Aorta (tissue), 5 donors: ENCODE results near the gene SNTB2. TPM values are rescaled to one million over a fixed set of nuclear protein-coding genes. Genes with fewer than 3 reads are reported as not detected.

Experiments used
- ATAC-seq: fragments of 200-7000 bp; cut with Tn5 transposase; one replicate; pipeline ENCODE4 v1.9.1; 2022; ENCODE audit warnings: moderate library complexity; ENCODE audit not compliant: low FRiP score
- DNase-seq, 2 donors: peaks; one replicate each; pipeline ENCODE4 v3.0.0-alpha.2; 2020
- H3K27ac ChIP-seq, 2 donors: one replicate each; pipeline ENCODE4 v1.5.1; 2013; ENCODE audit warnings: low read length in 2 of 2, mild to moderate bottlenecking in 2 of 2, moderate library complexity in 2 of 2, control low read depth in 1 of 2, inconsistent platforms in 1 of 2, low read depth in 1 of 2
- H3K27me3 ChIP-seq, 2 donors: one replicate each; pipeline ENCODE4 v1.6.1; 2013; ENCODE audit warnings: control low read depth in 1 of 2, low read length in 1 of 2, mild to moderate bottlenecking in 1 of 2, moderate library complexity in 1 of 2; ENCODE audit not compliant: insufficient read depth in 2 of 2, control insufficient read depth in 1 of 2
- H3K36me3 ChIP-seq, 2 donors: one replicate each; pipeline ENCODE4 v1.6.1; 2013; ENCODE audit warnings: control low read depth in 1 of 2, low read length in 1 of 2, mild to moderate bottlenecking in 1 of 2; ENCODE audit not compliant: insufficient read depth in 2 of 2, control insufficient read depth in 1 of 2
- H3K4me1 ChIP-seq, 2 donors: one replicate each; pipeline ENCODE4 v1.6.1; 2013; ENCODE audit warnings: low read length in 2 of 2, control low read depth in 1 of 2, mild to moderate bottlenecking in 1 of 2, moderate library complexity in 1 of 2; ENCODE audit not compliant: insufficient read depth in 2 of 2, control insufficient read depth in 1 of 2
- H3K4me3 ChIP-seq, 2 donors: one replicate each; pipeline ENCODE4 v1.5.1; 2013; ENCODE audit warnings: low read length in 2 of 2, control low read depth in 1 of 2, mild to moderate bottlenecking in 1 of 2
- H3K9me3 ChIP-seq: one replicate; pipeline ENCODE4 v1.6.1; 2013; ENCODE audit warnings: mild to moderate bottlenecking, low read length; ENCODE audit not compliant: control insufficient read depth
- WGBS, 2 donors: extraction: QIAGEN DNeasy Blood & Tissue Kit; methylation state at CpG; one replicate each; pipeline ENCODE4 v1.1.7; 2013; 5-methylcytosine and 5-hydroxymethylcytosine counted together
- intact Hi-C, 2 donors: fragments of 100-400 bp; cut with DNase I; formaldehyde crosslinking; loops; one replicate each; pipeline versions ENCODE4 v1.14.2 to v1.15.0; 2022
- polyA plus RNA-seq, 2 donors: library from polyadenylated mRNA; stranded (reverse); fragments of 200-250 nt; gene quantifications; one replicate each; pipeline ENCODE4 v1.2.3, GENCODE V29; 2013
- total RNA-seq, 2 donors: library from RNA; stranded (reverse); fragmentation: NEBNext Ultra II Directional; extraction: Animal tissue kit (Norgen Biotek cat#: 25700); gene quantifications; one replicate each; pipeline ENCODE4 v1.2.1, GENCODE V29; 2021
- donor health status: healthy with polysubstance abuse.
- donor health status: Bipolar disorder and iron deficiency.
- donor health status: DM: no; HTN: no; CAD: no.
- donor health status: DM: no; HTN: no; CAD: no.
- donor health status: DM: yes; HTN: yes; CAD: no.

The SNTB2 gene
- total and polyA plus RNA-seq, 4 donors = 6.1 to 67.1 (median 28.8) TPM

GRCh38 chr16:69330286-69331109 is 143.5 kb downstream of the SNTB2 start, which contains the start of gene PDF:
TSS of gene PDF (minus strand) at chr16:69330588. CDS start at chr16:69330570, 18 bp downstream.
- H3K4me1 ChIP-seq = no peaks in the 10 kb centered on the region
- WGBS, 2 donors = 0 to 1% methylated on average over 83 to 93 of the region's 93 CpGs
- peaks cover 2 to 11% of the 10 kb centered on the region in 2 donors for H3K36me3 ChIP-seq
- no peaks in the 10 kb centered on the region for H3K27me3 ChIP-seq
- H3K4me3 ChIP-seq = peak within 1 kb of the TSS; percentile 65 to 67
- peak within 1 kb of the TSS; percentile 83 to 93 for H3K27ac ChIP-seq
- peak; percentile 96 to 98 for DNase-seq
- peak; percentile 97 for ATAC-seq
- no peaks in the 10 kb centered on the region for H3K9me3 ChIP-seq
- intact Hi-C loops = no loop called here

- WGBS, 2 donors = 91 to 92% methylated on average over 9 of the region's 9 CpGs
- H3K36me3 ChIP-seq = peaks cover 2 to 11% of the 10 kb centered on the region in 2 donors
Observed at GRCh38 chr16:69334696-69335095, 147.7 kb downstream of the SNTB2 start.

GRCh38 chr16:69338557-69339288 is 151.8 kb downstream of the SNTB2 start:
- no peaks in the 10 kb centered on the region for H3K4me1 ChIP-seq
- no peaks in the 10 kb centered on the region for H3K27me3 ChIP-seq
- H3K27ac ChIP-seq = peak overlapping the region; percentile 20 to 30
- DNase-seq (peak; percentile 40 to 60), ATAC-seq (no peak)
- 20% methylated on average over 46 of the region's 46 CpGs for WGBS, 2 donors
- H3K9me3 ChIP-seq = no peaks in the 10 kb centered on the region
- intact Hi-C loops = no loop called here
- peaks cover 3 to 10% of the 10 kb centered on the region in 2 donors for H3K36me3 ChIP-seq
- peak overlapping the region; percentile 51 to 65 for H3K4me3 ChIP-seq

More at GRCh38 chr16:69334696-69335095, 147.7 kb downstream of the SNTB2 start:
- no peaks in the 10 kb centered on the region for H3K27me3 ChIP-seq
- H3K4me1 ChIP-seq = no peaks in the 10 kb centered on the region
- no peak overlapping the region for H3K4me3 ChIP-seq
- ATAC-seq = no peak
- intact Hi-C loops = no loop called here
- H3K27ac ChIP-seq = no peak overlapping the region
- peak in 1 of 2 donors; percentile 19 for DNase-seq
- H3K9me3 ChIP-seq = no peaks in the 10 kb centered on the region

GRCh38 chr16:69339289-69340094 is 152.5 kb downstream of the SNTB2 start, which contains the start of the genes COG8 and NIP7:
TSS of gene COG8 (minus strand) at chr16:69339564. CDS start at chr16:69339552, 12 bp downstream.
TSS of gene NIP7 (plus strand) at chr16:69339772. CDS start at chr16:69339830, 58 bp downstream.
- Histone ChIP-seq H3K4me3 (peak within 1 kb of the TSS; percentile 51 to 69), H3K36me3 (peaks cover 4 to 5% of the 10 kb centered on the region in 2 donors), H3K27me3 (no peaks in the 10 kb centered on the region), H3K9me3 (no peaks in the 10 kb centered on the region), H3K27ac (peak within 1 kb of the TSS; percentile 20 to 72), H3K4me1 (no peaks in the 10 kb centered on the region)
- WGBS, 2 donors = 0% methylated on average over 77 of the region's 77 CpGs
- peak; percentile 96 to 97 for DNase-seq
- peak; percentile 99 for ATAC-seq
- intact Hi-C loops = no loop called here

- peak in 1 of 2 donors; percentile 36 for DNase-seq
- H3K27ac ChIP-seq = peak overlapping the region in 1 of 2 donors; percentile 72
- peaks cover 0 to 5% of the 10 kb centered on the region in 2 donors for H3K36me3 ChIP-seq
- no peaks in the 10 kb centered on the region for H3K4me1 ChIP-seq
- intact Hi-C loops = no loop called here
- peak; percentile 30 for ATAC-seq
- H3K9me3 ChIP-seq = no peaks in the 10 kb centered on the region
- no peaks in the 10 kb centered on the region for H3K27me3 ChIP-seq
- 7 to 9% methylated on average over 16 of the region's 16 CpGs for WGBS, 2 donors
- peak overlapping the region; percentile 35 to 69 for H3K4me3 ChIP-seq
Observed at GRCh38 chr16:69340095-69340644, 153.2 kb downstream of the SNTB2 start.

- H3K36me3 ChIP-seq = peaks cover 0 to 5% of the 10 kb centered on the region in 2 donors
- 96 to 97% methylated on average over 5 of the region's 5 CpGs for WGBS, 2 donors
- no peak overlapping the region for H3K4me3 ChIP-seq
- H3K27me3 ChIP-seq = no peaks in the 10 kb centered on the region
- H3K9me3 ChIP-seq = no peaks in the 10 kb centered on the region
- intact Hi-C loops = no loop called here
- no peak for DNase-seq
- H3K4me1 ChIP-seq = no peaks in the 10 kb centered on the region
- H3K27ac ChIP-seq = no peak overlapping the region
- no peak for ATAC-seq
Observed at GRCh38 chr16:69344171-69344570, 157.2 kb downstream of the SNTB2 start.

GRCh38 chr16:69345923-69346322 is 159.0 kb downstream of the SNTB2 start:
- Histone ChIP-seq H3K27me3 (no peaks in the 10 kb centered on the region), H3K36me3 (peaks cover 2 to 5% of the 10 kb centered on the region in 2 donors), H3K4me3 (no peak overlapping the region), H3K9me3 (no peaks in the 10 kb centered on the region), H3K4me1 (no peaks in the 10 kb centered on the region), H3K27ac (no peak overlapping the region)
- no peak for DNase-seq
- intact Hi-C loops = no loop called here
- no peak for ATAC-seq
- 83 to 85% methylated on average over 4 of the region's 4 CpGs for WGBS, 2 donors

- peaks cover 2 to 5% of the 10 kb centered on the region in 2 donors for H3K36me3 ChIP-seq
- H3K4me1 ChIP-seq = no peaks in the 10 kb centered on the region
- ATAC-seq = no peak
- no peak for DNase-seq
- 87% methylated on average over 6 of the region's 6 CpGs for WGBS, 2 donors
- no peak overlapping the region for H3K27ac ChIP-seq
- intact Hi-C loops = no loop called here
- no peaks in the 10 kb centered on the region for H3K9me3 ChIP-seq
- H3K4me3 ChIP-seq = no peak overlapping the region
- H3K27me3 ChIP-seq = no peaks in the 10 kb centered on the region
Observed at GRCh38 chr16:69346683-69347082, 159.7 kb downstream of the SNTB2 start.
